Embryonic facial prominence (tissue), 1 donor: ENCODE results near the gene MEIS1.

Experiments
- DNase-seq: peaks from one replicate; pipeline ENCODE4 v3.0.0-alpha.2; 2016; ENCODE audit errors: extremely low spot score

MEIS1 gene

DNA sequence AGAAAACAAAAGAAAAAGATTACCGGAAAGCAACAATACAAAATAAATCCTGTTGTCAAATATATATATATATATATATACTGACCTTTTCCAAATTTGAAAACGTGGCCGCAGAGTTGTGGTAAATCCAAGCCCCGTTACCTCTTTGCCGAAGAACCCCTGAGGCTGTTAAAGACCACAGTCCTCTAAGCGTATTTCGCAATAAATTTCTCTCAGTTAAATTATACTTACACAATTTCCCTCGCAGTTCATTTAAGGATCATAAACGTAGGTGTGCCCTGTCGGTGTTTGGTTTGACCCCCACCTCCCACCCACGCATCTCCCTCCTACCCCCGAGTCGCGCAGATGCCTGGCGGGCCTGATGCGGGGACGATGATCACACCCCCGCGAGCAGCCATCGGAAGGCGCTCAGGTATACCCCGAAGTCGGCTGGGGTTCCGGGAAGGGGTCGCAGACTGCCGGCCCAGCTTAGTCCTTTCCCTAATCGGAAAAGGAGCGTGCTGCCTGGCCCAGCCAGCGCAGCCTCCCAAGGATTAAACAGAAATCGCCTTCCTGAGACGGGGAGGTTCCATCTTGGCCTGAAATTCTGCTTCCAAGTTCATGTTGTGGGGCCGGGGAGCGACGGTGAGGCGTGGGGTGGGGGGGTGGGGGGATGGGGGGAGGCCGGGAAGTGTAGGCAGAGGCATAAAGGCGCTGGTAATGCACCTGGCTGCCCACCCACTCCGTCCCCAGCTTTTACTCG lies 2.9 kb upstream of the MEIS1 start:
- DNase-seq, result no peak

DNA sequence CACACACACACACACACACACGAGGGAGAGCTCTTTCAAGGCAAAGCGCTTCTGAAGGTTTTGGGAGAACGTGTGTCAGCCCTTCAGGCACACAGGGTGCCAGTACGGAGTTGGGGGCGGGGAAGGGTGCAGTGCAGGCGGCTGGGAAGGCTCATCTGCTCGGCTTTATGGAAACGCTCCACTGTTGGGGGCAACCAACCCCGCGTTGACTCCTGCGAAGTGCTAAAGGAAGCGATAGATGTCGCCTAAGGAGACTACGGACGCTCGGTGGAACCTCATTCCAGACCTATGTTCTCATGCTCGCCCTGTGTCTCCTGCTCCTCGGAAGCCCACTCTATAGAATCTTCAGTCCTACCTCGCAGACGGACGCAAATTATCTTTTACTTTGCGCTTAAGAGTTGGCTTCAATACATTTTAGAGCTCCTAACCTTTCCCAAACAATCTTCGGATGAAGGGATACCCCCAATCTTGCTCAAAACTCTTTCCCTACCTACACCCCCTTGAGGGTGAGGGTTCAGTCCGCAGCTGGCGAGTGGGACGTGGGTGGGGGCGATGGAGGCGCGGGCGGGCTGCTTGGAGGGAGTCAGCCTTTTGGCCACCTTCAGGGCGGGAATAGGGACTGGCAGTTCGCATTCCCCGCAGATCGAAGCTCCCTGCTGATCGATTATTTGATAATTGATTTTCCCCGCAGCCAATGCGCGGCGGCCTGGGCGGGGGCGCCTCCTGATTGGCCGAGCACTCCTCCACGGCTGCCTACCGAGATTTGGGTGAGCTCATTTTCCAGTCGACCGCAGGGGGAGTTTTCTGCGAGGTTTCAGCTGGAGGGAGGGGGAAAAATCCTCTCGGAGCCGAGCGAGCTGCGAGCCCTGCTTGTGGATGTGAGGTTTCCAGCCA lies 1.9 kb upstream of the MEIS1 start:
- peak; percentile 95 for DNase-seq

DNA sequence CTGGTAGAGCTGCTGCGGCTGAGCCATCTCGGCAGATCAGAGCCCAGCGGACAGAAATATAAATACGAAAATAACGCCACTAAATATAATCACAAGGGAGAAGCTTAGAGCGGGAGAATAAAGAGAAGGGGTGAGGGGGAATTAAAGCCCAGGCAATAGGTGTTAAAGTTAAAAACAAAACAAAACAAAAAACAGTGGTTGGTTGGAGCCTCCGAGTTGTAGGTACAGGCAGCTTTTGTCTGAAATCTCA lies 1.3 kb upstream of the MEIS1 start:
- no peak for DNase-seq

DNA sequence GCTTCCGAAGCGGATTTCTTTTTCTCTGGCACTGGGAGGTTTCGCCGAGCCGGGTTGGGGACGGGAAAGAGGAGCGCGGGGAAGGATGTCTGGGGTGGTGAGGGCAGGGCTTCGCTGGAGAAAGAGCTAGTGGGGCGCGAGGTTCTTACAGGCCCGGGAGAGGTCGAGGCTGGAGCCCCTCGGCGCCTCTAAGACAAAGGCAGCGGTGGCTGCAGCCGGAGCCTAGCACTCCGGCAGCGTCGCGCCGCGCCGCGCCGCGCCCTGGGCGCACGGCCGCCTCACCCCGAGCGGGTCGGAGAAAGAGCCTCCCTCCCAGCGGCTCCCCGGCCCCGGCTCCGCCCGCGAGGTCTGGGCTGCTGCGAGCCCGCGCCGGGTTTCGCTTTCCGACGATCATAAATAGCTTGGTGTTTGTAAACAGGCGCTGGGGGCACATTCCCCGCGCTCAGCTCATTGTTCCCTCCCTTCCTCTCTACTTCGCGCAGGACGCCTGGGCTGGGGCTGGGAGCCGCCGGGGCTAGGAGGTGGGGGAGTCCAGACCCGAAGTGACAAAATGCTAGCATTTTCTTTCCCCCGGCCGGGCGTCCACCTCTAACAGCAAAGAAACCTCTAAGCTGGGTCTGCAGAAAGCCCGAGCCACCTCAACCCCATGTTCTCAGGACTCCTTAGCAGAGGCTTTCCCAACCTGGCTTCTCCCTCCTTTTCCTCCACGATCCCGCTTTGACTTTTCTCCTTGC lies 813 bp upstream of the MEIS1 start:
- DNase-seq, result no peak

DNA sequence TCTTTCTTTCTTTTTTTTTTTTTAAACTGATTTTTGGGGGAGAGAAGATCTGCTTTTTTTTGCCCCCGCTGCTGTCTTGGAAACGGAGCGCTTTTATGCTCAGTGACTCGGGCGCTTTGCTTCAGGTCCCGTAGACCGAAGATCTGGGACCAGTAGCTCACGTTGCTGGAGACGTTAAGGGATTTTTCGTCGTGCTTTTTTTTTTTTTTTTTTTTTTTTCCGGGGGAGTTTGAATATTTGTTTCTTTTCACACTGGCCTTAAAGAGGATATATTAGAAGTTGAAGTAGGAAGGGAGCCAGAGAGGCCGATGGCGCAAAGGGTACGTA lies 587 bp downstream of the MEIS1 start:
- DNase-seq, result no peak

- DNase-seq, result no peak
Measured at GRCh38 chr2:66435963-66436362, 1.0 kb downstream of the MEIS1 start.

GRCh38 chr2:66436581-66437001 lies 1.7 kb downstream of the MEIS1 start:
- DNase-seq, result no peak

DNA sequence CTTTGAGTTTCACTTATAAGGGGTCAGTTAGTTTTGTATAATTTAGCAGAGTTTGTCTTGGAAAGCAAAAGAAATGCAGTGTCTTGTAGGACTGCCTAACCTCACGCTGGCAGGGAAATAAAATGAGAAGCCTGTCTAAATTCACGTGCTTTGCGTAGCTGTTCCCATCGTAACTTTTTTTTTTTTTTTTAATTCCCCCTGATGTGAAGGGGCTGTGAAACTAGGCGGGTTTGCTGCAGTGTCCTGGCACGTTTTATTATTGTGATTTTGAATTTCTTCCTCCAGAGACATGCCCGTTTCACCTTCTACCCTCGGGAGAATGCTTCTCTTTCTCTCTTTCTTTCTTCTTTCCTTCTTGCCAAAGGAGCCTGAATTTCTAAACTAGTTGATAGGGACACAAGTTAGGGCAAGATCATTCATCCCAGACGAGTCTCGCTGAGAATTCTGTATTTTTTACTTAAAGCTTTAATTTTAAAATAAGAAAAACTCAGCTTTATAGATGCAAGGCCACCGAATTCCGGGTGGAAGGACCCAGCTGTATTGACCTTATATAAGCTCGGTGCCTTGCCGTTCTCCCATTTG lies 2.3 kb downstream of the MEIS1 start:
- no peak for DNase-seq

GRCh38 chr2:66437691-66438497 lies 3.0 kb downstream of the MEIS1 start:
- DNase-seq, result no peak

GRCh38 chr2:66438498-66438833 lies 3.5 kb downstream of the MEIS1 start:
- DNase-seq, result no peak

- DNase-seq, result no peak
Measured at GRCh38 chr2:66438891-66439811, 4.2 kb downstream of the MEIS1 start.

DNA sequence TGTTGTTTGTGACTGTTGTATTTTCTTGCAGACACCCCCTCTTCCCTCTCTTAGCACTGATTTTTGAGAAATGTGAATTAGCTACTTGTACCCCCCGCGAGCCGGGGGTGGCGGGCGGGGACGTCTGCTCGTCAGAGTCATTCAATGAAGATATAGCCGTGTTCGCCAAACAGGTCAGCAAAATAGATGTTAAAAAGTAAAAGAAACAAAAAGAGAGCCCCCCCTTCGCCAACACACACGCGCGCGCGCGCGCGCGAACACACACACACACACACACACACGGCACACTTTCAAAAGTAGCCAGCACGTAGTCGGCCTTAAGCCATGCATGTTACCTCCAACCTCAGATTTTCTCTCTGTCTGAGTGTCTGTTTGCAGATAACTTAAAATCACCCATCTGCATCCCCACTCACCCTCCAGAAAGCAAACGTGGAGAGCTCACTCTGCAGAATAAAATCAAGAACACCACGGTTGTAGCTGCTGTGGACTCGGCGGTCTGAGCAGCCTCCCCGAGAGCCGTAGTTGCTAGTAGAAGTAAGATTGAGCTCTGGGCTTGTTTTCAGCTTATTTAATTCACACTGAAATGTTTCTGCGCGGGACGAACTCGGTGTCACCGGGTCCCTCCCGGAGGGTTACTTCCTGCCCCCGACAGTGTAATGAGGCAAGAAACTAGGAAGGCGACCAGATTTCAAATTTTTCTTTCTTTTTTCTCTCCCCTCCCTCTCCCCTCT lies 5.1 kb downstream of the MEIS1 start:
- DNase-seq, result no peak

DNA sequence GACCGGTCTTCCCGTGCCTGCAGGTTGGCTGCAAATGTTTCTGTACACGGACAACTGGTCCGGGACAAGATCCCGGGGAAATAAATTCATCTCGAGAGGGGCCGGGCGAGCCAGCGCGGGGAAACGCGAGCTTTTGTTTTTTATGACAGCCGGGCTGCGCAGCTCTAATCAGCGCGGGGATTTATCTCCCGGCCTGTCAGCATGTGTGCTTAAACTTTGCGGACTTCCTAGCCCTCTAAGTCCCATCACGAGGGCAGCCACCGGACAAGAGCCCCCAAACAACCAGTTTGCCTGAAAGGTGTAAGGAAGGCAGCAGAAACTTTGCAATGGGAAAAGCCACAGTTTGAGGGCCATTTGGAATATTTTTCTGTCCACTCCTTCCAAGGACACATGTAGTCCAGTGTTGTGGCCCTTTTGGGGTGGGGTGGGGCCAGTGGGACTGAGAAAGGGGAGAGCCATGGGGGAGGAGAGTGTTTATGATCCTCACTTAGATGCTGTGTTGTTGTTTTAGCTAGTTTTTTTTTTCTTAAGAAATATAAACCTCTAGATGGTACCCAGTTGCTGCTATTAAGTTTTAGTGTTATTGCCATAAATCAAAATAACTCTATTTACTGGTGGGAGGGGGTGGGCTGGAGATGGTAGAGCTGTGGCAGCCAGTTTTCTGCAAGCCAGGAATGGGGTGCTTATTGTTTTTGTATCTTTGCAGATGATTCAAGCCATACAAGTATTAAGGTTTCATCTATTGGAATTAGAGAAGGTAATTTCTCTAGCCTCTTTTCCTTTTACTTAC lies 6.0 kb downstream of the MEIS1 start:
- no peak for DNase-seq

- no peak for DNase-seq
Measured at GRCh38 chr2:66441581-66442320, 6.8 kb downstream of the MEIS1 start.

GRCh38 chr2:66442516-66443185 lies 7.7 kb downstream of the MEIS1 start:
- no peak for DNase-seq

DNA sequence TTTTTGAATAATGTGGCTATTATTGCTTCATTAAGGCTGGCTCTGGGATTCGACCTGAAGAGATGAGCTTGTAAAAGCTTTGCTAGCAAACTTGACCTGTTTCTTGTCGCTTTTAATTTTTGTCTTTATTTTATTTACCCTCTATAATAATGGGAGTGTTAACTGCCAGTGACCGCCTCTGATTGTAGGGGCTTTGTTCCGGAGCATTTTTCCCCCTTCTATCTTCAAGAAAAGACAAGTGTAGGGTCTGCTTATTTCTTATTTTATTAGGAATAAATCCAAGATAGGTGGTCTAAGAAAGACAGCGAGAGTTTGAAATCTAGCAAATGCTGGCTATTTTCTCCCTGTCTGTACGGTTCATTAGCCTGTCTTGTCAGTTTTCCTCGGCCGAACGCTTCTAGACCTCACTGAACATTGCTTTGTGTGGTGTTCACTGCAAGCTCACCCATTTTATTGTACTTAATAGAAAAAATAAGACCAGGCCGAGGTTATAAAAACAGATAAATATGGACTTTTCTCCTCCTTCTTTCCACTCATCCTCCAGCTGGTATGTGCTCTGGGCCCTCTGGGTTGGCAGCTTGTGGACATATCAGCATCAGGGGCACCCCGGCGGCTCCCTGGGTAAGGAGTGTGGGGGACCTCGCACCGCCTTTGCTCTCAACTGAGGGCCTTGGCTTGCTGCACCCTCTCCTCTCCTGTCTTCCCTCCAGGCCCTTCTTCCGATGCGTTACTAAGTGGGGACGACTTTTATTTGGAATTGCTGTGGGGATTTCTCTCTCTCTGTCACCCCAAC lies 8.5 kb downstream of the MEIS1 start:
- DNase-seq, result no peak
